ENCODE results near the gene SVIP.

The SVIP gene

GRCh38 chr11:22829231-22830081, at the start of gene SVIP:
Gene SVIP (minus strand): TSS chr11:22829801. CDS start chr11:22829748, 53 bp downstream.
- DNase-seq, result peak; percentile 86

GRCh38 chr11:22878604-22879003, 49.0 kb upstream of the SVIP start:
- no peak for DNase-seq

GRCh38 chr11:22878039-22878438, 48.4 kb upstream of the SVIP start:
- no peak for DNase-seq

GRCh38 chr11:22875869-22876473, 46.4 kb upstream of the SVIP start:
- DNase-seq, result peak; percentile 78

- DNase-seq, result no peak
Measured at GRCh38 chr11:22869325-22869724, 39.7 kb upstream of the SVIP start.

- no peak for DNase-seq
Measured at GRCh38 chr11:22860241-22860640, 30.6 kb upstream of the SVIP start, which contains the start of gene CCDC179. Gene CCDC179 (minus strand): TSS chr11:22860474. CDS start chr11:22860421, 53 bp downstream.

- DNase-seq, result no peak
Measured at GRCh38 chr11:22859756-22860155, 30.2 kb upstream of the SVIP start.

- no peak for DNase-seq
Measured at GRCh38 chr11:22851477-22851876, 21.9 kb upstream of the SVIP start.

- no peak for DNase-seq
Measured at GRCh38 chr11:22846726-22847125, 17.1 kb upstream of the SVIP start.

GRCh38 chr11:22832315-22833015, 2.9 kb upstream of the SVIP start:
- no peak for DNase-seq

- DNase-seq, result no peak
Measured at GRCh38 chr11:22830082-22830414, 447 bp upstream of the SVIP start.

GRCh38 chr11:22828373-22828772, 1.2 kb downstream of the SVIP start:
- DNase-seq, result peak; percentile 19

GRCh38 chr11:22822203-22822602, 7.4 kb downstream of the SVIP start:
- DNase-seq, result no peak

GRCh38 chr11:22809893-22810292, 19.7 kb downstream of the SVIP start:
- no peak for DNase-seq

GRCh38 chr11:22808571-22809197, 20.9 kb downstream of the SVIP start:
- DNase-seq, result no peak

GRCh38 chr11:22807855-22808570, 21.6 kb downstream of the SVIP start:
- no peak for DNase-seq

- no peak for DNase-seq
Measured at GRCh38 chr11:22807391-22807790, 22.2 kb downstream of the SVIP start.

- DNase-seq, result no peak
Measured at GRCh38 chr11:22802861-22803260, 26.7 kb downstream of the SVIP start.

GRCh38 chr11:22800482-22800881, 29.1 kb downstream of the SVIP start:
- DNase-seq, result no peak

GRCh38 chr11:22798901-22799300, 30.7 kb downstream of the SVIP start:
- peak; percentile 35 for DNase-seq

- no peak for DNase-seq
Measured at GRCh38 chr11:22797047-22797446, 32.6 kb downstream of the SVIP start.

- no peak for DNase-seq
Measured at GRCh38 chr11:22795914-22796313, 33.7 kb downstream of the SVIP start.

GRCh38 chr11:22792497-22792896, 37.1 kb downstream of the SVIP start:
- no peak for DNase-seq
